Lower lobe of right lung (tissue), 2 donors: ENCODE measurements around the gene UAP1L1. TPM values are rescaled to one million over a fixed set of nuclear protein-coding genes. Genes with fewer than 3 reads are reported as not detected.

ENCODE experiments used
- ATAC-seq, 2 donors: fragments of 200-7000 bp; cut with Tn5 transposase; one replicate each; pipeline ENCODE4 v1.9.1; 2020 to 2022; ENCODE audit warnings: mild to moderate bottlenecking in 2 of 2, moderate library complexity in 2 of 2
- DNase-seq: peaks from one replicate; pipeline ENCODE4 v3.0.0-alpha.2; 2020
- H3K27ac ChIP-seq: fragments of 200-600 bp; one replicate; pipeline ENCODE4 v1.8.0; 2022
- H3K27me3 ChIP-seq: fragments of 200-600 bp; one replicate; pipeline ENCODE4 v1.8.0; 2022; ENCODE audit warnings: low read depth
- H3K36me3 ChIP-seq: fragments of 200-600 bp; one replicate; pipeline ENCODE4 v1.8.0; 2022; ENCODE audit warnings: mild to moderate bottlenecking
- H3K4me1 ChIP-seq: fragments of 200-600 bp; one replicate; pipeline ENCODE4 v1.8.0; 2022
- H3K4me3 ChIP-seq: fragments of 200-600 bp; one replicate; pipeline ENCODE4 v1.8.0; 2022; ENCODE audit warnings: mild to moderate bottlenecking
- H3K9me3 ChIP-seq: fragments of 200-600 bp; one replicate; pipeline ENCODE4 v1.8.0; 2022
- intact Hi-C: fragments of 100-400 bp; cut with DNase I; formaldehyde crosslinking; loops from one replicate; pipeline ENCODE4 v1.11.0; 2022
- total RNA-seq: library from RNA; stranded (reverse); fragmentation: NEBNext Ultra II Directional; extraction: Animal tissue kit (Norgen Biotek cat#: 25700); gene quantifications from one replicate; pipeline ENCODE4 v1.2.1, GENCODE V29; 2021
- TF ChIP-seq, protein P1 (sequence below): fragments of 200-600 bp; IDR thresholded peaks from one replicate; pipeline ENCODE4 v1.8.0; 2022; ENCODE audit warnings: antibody characterized with exemption, mild to moderate bottlenecking
- donor health status: DM: no; HTN: yes; CAD: no; lungs with severe emphysema.

UAP1L1 gene
- total RNA-seq, 1 donor from 2014 or later = 29.7 TPM

DNA sequence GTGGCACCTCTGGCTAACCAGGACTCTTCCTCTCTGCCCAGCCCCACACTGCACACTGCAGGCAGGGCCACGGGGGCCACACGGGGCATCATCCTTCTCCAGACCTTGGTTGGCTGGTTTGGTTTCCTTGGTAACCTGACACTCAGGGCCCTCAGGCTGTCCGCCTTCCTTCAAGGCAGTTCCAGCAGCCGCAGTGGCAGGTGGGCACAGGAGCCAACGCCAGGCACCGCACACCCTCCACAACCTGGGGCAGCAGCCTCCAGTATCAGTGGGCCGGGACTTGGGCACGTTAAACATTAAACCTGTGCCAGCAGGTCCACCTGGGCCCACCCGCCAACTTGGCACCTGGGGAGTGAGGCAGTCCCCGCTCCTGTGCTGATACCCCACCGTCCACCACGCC lies 33.3 kb upstream of the UAP1L1 start:
- TF ChIP-seq, protein P1, sequence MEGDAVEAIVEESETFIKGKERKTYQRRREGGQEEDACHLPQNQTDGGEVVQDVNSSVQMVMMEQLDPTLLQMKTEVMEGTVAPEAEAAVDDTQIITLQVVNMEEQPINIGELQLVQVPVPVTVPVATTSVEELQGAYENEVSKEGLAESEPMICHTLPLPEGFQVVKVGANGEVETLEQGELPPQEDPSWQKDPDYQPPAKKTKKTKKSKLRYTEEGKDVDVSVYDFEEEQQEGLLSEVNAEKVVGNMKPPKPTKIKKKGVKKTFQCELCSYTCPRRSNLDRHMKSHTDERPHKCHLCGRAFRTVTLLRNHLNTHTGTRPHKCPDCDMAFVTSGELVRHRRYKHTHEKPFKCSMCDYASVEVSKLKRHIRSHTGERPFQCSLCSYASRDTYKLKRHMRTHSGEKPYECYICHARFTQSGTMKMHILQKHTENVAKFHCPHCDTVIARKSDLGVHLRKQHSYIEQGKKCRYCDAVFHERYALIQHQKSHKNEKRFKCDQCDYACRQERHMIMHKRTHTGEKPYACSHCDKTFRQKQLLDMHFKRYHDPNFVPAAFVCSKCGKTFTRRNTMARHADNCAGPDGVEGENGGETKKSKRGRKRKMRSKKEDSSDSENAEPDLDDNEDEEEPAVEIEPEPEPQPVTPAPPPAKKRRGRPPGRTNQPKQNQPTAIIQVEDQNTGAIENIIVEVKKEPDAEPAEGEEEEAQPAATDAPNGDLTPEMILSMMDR = no peak
- Histone ChIP-seq H3K9me3 (no peaks in the 10 kb centered on the region), H3K4me1 (peaks cover 45% of the 10 kb centered on the region), H3K4me3 (peak overlapping the region; percentile 67), H3K27ac (peak overlapping the region; percentile 78), H3K27me3 (peaks cover 55% of the 10 kb centered on the region), H3K36me3 (peaks cover 9% of the 10 kb centered on the region)
- intact Hi-C loops = no loop called here
- no peak for DNase-seq
- no peak for ATAC-seq

GRCh38 chr9:137044502-137045177 lies 32.7 kb upstream of the UAP1L1 start:
- H3K27ac ChIP-seq = peak overlapping the region; percentile 78
- DNase-seq (no peak), ATAC-seq (peak in 1 of 2 donors; percentile 21)
- H3K36me3 ChIP-seq = peaks cover 3% of the 10 kb centered on the region
- peaks cover 61% of the 10 kb centered on the region for H3K27me3 ChIP-seq
- H3K4me1 ChIP-seq = peaks cover 45% of the 10 kb centered on the region
- H3K9me3 ChIP-seq = no peaks in the 10 kb centered on the region
- TF ChIP-seq, protein P1 = no peak
- intact Hi-C loops = no loop called here
- H3K4me3 ChIP-seq = peak overlapping the region; percentile 67

DNA sequence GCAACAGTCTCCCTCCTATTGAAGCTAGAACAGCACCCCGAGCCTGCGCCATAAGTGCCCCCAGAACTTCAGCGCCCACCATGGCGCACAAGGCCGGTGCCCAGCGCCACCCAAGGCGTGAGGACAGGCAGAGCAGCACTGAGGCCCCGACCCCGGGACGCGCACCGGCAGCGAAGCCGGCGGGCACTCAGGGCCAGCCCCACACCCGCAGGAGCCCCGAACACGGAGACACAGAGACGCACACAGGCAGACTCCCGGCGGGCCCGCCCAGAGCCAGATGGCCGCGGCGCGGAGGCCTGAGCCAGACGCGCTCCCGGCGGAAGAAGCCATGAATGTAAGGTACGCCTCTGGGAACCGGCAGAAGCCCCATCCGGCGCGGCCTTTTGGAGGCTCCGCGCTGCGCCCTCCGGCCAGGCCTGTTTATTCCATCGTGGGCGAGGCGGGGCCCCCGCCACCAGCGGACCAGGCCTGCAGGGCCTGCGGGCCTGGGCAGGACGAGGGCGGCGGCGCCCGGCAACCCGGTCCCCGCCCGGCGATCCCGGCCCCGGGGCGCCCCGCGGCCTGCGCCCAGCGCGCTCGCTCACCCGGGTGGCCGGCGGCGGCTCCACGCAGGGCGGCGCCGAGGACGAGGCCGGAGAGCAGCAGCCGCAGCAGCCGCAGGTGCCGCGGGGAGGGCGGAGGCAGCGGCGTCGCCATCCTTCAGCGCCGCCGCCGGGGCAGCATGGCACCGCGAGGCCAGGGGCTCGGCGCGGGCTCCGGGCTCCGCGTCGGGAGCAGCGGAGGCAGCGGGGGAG lies 31.8 kb upstream of the UAP1L1 start:
- Histone ChIP-seq H3K4me3 (peak overlapping the region; percentile 67), H3K27me3 (peaks cover 66% of the 10 kb centered on the region), H3K9me3 (no peaks in the 10 kb centered on the region), H3K27ac (peak overlapping the region; percentile 78), H3K36me3 (no peaks in the 10 kb centered on the region), H3K4me1 (peaks cover 44% of the 10 kb centered on the region)
- DNase-seq = no peak
- TF ChIP-seq, protein P1 = no peak
- peak in 1 of 2 donors; percentile 2 for ATAC-seq
- intact Hi-C loops = no loop called here

GRCh38 chr9:137046088-137046787 lies 31.1 kb upstream of the UAP1L1 start, which contains the start of gene NPDC1:
TSS of gene NPDC1 (minus strand) at chr9:137046177. CDS start at chr9:137045989, 188 bp downstream.
- Histone ChIP-seq H3K36me3 (no peaks in the 10 kb centered on the region), H3K4me3 (peak within 1 kb of the TSS; percentile 67), H3K9me3 (no peaks in the 10 kb centered on the region), H3K4me1 (peaks cover 40% of the 10 kb centered on the region), H3K27me3 (peaks cover 74% of the 10 kb centered on the region), H3K27ac (peak within 1 kb of the TSS; percentile 78)
- DNase-seq (peak; percentile 85), ATAC-seq (peak; percentile 80 to 82)
- intact Hi-C loops = no loop called here
- TF ChIP-seq, protein P1 = peak; percentile 90
